Common myeloid progenitor, CD34-positive (primary cell): ENCODE results near the gene WDR27.
"Not testable (repeated sequence)": the region's sequence is repeated elsewhere in the genome, so short reads cannot be mapped to it uniquely, and the experiment has no call there.

Experiments used
- CTCF ChIA-PET: fragments of 350-600 bp; sonication (Branson Sonifier 250); formaldehyde crosslinking; loops from one replicate; lab custom pipeline; 2021; ENCODE audit warnings: antibody characterized with exemption; lab: Charles Lee
- POLR2A ChIA-PET: fragments of 350-600 bp; sonication (Branson Sonifier 250); formaldehyde crosslinking; loops from one replicate; lab custom pipeline; 2021; ENCODE audit warnings: antibody characterized with exemption; lab: Charles Lee
- DNase-seq, 3 donors: peaks; one replicate each; pipeline versions ENCODE4 v3.0.0 to v3.0.0-alpha.2; 2013
- H3K27ac ChIP-seq, 2 experiments: 1 replicate in 1 of 2; 2 replicates in 1 of 2; pipeline ENCODE4 v1.7.0; 2013; ENCODE audit warnings: inconsistent platforms in 2 of 2, low read length in 2 of 2, mild to moderate bottlenecking in 2 of 2, low read depth in 1 of 2, moderate library complexity in 1 of 2; ENCODE audit not compliant: severe bottlenecking in 2 of 2, insufficient read depth in 1 of 2, poor library complexity in 1 of 2
- H3K27me3 ChIP-seq, 5 experiments: replicated peaks in 2 of 5; 1 replicate in 3 of 5; 2 replicates in 2 of 5; pipeline versions ENCODE4 v1.6.1 to v1.7.0; 2013; ENCODE audit warnings: low read length in 4 of 5, mild to moderate bottlenecking in 2 of 5, moderate library complexity in 2 of 5, inconsistent platforms in 1 of 5; ENCODE audit not compliant: insufficient read depth in 5 of 5, control insufficient read depth in 4 of 5
- H3K36me3 ChIP-seq, 4 experiments: 1 replicate in 2 of 4; 2 replicates in 2 of 4; pipeline versions ENCODE4 v1.6.1 to v1.7.0; 2013; ENCODE audit warnings: low read length in 3 of 4, control low read depth in 1 of 4, mild to moderate bottlenecking in 1 of 4; ENCODE audit not compliant: control insufficient read depth in 4 of 4, insufficient read depth in 4 of 4
- H3K4me1 ChIP-seq, 4 experiments: 1 replicate in 3 of 4; 2 replicates in 1 of 4; pipeline versions ENCODE4 v1.6.1 to v1.7.1; 2013; ENCODE audit warnings: low read length in 3 of 4, mild to moderate bottlenecking in 3 of 4, control low read depth in 1 of 4, inconsistent platforms in 1 of 4, moderate library complexity in 1 of 4; ENCODE audit not compliant: control insufficient read depth in 4 of 4, insufficient read depth in 4 of 4; ENCODE audit errors: control extremely low read depth in 1 of 4
- H3K4me3 ChIP-seq, 7 experiments: 1 replicate in 4 of 7; 2 replicates in 3 of 7; pipeline versions ENCODE4 v1.5.1 to v1.7.0; 2013; ENCODE audit warnings: mild to moderate bottlenecking in 7 of 7, low read length in 6 of 7, moderate library complexity in 6 of 7, inconsistent platforms in 2 of 7, low read depth in 2 of 7, control low read depth in 1 of 7; ENCODE audit not compliant: insufficient read depth in 4 of 7, control insufficient read depth in 1 of 7; ENCODE audit errors: extremely low read depth in 1 of 7
- H3K9me3 ChIP-seq, 5 experiments: 1 replicate in 4 of 5; 2 replicates in 1 of 5; pipeline versions ENCODE4 v1.6.1 to v1.7.1; 2013; ENCODE audit warnings: low read length in 4 of 5, mild to moderate bottlenecking in 2 of 5, inconsistent platforms in 1 of 5, low read depth in 1 of 5, moderate library complexity in 1 of 5; ENCODE audit not compliant: control insufficient read depth in 4 of 5, insufficient read depth in 2 of 5; ENCODE audit errors: control extremely low read depth in 1 of 5
- WGBS: methylation state at CpG from one replicate; pipeline ENCODE4 v1.1.5; 2013; ENCODE audit not compliant: insufficient coverage; 5-methylcytosine and 5-hydroxymethylcytosine counted together

Gene WDR27

GRCh38 chr6:169469028-169469427 lies 232.8 kb downstream of the WDR27 start:
- Histone ChIP-seq H3K4me1 (no peaks in the 10 kb centered on the region), H3K27ac (no peak overlapping the region), H3K9me3 (peaks cover 0 to 37% (median 12%) of the 10 kb centered on the region in 5 experiments), H3K36me3 (no peaks in the 10 kb centered on the region), H3K4me3 (no peak overlapping the region), H3K27me3 (no peaks in the 10 kb centered on the region)
- no CpG with 5 or more reads among the region's 1 CpG for WGBS
- POLR2A ChIA-PET, result no interaction called here
- CTCF ChIA-PET, result no interaction called here
- no peak for DNase-seq

- H3K4me3 ChIP-seq, H3K36me3 ChIP-seq, H3K27me3 ChIP-seq, H3K4me1 ChIP-seq, POLR2A ChIA-PET, CTCF ChIA-PET, H3K27ac ChIP-seq, DNase-seq: not testable (repeated sequence)
- H3K9me3 ChIP-seq, result peaks cover 0 to 28% (median 12%) of the 10 kb centered on the region in 5 experiments
- 95% methylated on average over 4 of the region's 4 CpGs for WGBS
These were observed 234.1 kb downstream of the WDR27 start for GRCh38 chr6:169467755-169468154.

- 100% methylated on average over 1 of the region's 2 CpGs for WGBS
These were observed 235.6 kb downstream of the WDR27 start for GRCh38 chr6:169466256-169466655.

GRCh38 chr6:169457762-169458161 lies 244.1 kb downstream of the WDR27 start:
- no peak for DNase-seq
- Histone ChIP-seq H3K4me3 (no peak overlapping the region), H3K36me3 (peaks cover 0 to 5% (median 0%) of the 10 kb centered on the region in 4 experiments), H3K9me3 (peaks cover 0 to 19% (median 0%) of the 10 kb centered on the region in 5 experiments), H3K4me1 (no peaks in the 10 kb centered on the region), H3K27me3 (no peaks in the 10 kb centered on the region), H3K27ac (no peak overlapping the region)
- WGBS, result 100% methylated on average over 1 of the region's 5 CpGs
- ChIA-PET POLR2A (no interaction called here), CTCF (interaction anchor here (0.6 kb wide), 1 partner anchor 57 kb away, joined by 3 read pairs; no protein-coding TSS in a partner anchor)

More at GRCh38 chr6:169466256-169466655, 235.6 kb downstream of the WDR27 start:
- H3K27ac ChIP-seq, H3K27me3 ChIP-seq, H3K4me1 ChIP-seq, H3K36me3 ChIP-seq, POLR2A ChIA-PET, H3K4me3 ChIP-seq: not testable (repeated sequence)
- peaks cover 0 to 24% (median 12%) of the 10 kb centered on the region in 5 experiments for H3K9me3 ChIP-seq
- peak in 2 of 3 donors; percentile 1 to 3 for DNase-seq
- CTCF ChIA-PET, result interaction anchor here (0.6 kb wide), 1 partner anchor 26 kb away, joined by 3 read pairs; no protein-coding TSS in a partner anchor

- H3K4me3 ChIP-seq, result no peak overlapping the region
- no peaks in the 10 kb centered on the region for H3K27me3 ChIP-seq
- H3K4me1 ChIP-seq, result no peaks in the 10 kb centered on the region
- H3K9me3 ChIP-seq, result peaks cover 0 to 19% (median 0%) of the 10 kb centered on the region in 5 experiments
- H3K27ac ChIP-seq, result no peak overlapping the region
- WGBS, result 96% methylated on average over 10 of the region's 12 CpGs
- peaks cover 0 to 5% (median 0%) of the 10 kb centered on the region in 4 experiments for H3K36me3 ChIP-seq
- POLR2A ChIA-PET, result no interaction called here
- CTCF ChIA-PET, result no interaction called here
- no peak for DNase-seq
These were observed 245.0 kb downstream of the WDR27 start for GRCh38 chr6:169456840-169457239.

- CTCF ChIA-PET, result no interaction called here
- no peak for DNase-seq
- no peak overlapping the region for H3K27ac ChIP-seq
- H3K36me3 ChIP-seq, result peaks cover 0 to 5% (median 0%) of the 10 kb centered on the region in 4 experiments
- POLR2A ChIA-PET, result no interaction called here
- H3K9me3 ChIP-seq, result peaks cover 0 to 15% (median 0%) of the 10 kb centered on the region in 5 experiments
- 100% methylated on average over 1 of the region's 1 CpG for WGBS
- no peak overlapping the region for H3K4me3 ChIP-seq
- no peaks in the 10 kb centered on the region for H3K4me1 ChIP-seq
- H3K27me3 ChIP-seq, result no peaks in the 10 kb centered on the region
These were observed 246.4 kb downstream of the WDR27 start for GRCh38 chr6:169455470-169455869.

- peaks cover 0 to 12% (median 0%) of the 10 kb centered on the region in 5 experiments for H3K9me3 ChIP-seq
- CTCF ChIA-PET, result no interaction called here
- no peak overlapping the region for H3K27ac ChIP-seq
- H3K27me3 ChIP-seq, result no peaks in the 10 kb centered on the region
- H3K4me1 ChIP-seq, result no peaks in the 10 kb centered on the region
- peaks cover 0 to 5% (median 0%) of the 10 kb centered on the region in 4 experiments for H3K36me3 ChIP-seq
- POLR2A ChIA-PET, result no interaction called here
- 98% methylated on average over 9 of the region's 10 CpGs for WGBS
- no peak for DNase-seq
- no peak overlapping the region for H3K4me3 ChIP-seq
These were observed 247.0 kb downstream of the WDR27 start for GRCh38 chr6:169454872-169455204.
